H9 (cell line): ENCODE measurements around the gene GATAD2B. TPM values are rescaled to one million over a fixed set of nuclear protein-coding genes. Genes with fewer than 3 reads are reported as not detected.

Experiments
- DNase-seq: peaks from one replicate; pipeline ENCODE4 v3.0.0-alpha.2; 2017
- H2AFZ ChIP-seq: one replicate; pipeline ENCODE4 v1.6.1; 2013; ENCODE audit warnings: mild to moderate bottlenecking, low read length, control low read depth, moderate library complexity
- H2AK5ac ChIP-seq: 2 replicates; pipeline ENCODE4 v1.6.1; 2013; ENCODE audit warnings: low read length, control low read depth, mixed read lengths; ENCODE audit not compliant: insufficient read length
- H2BK120ac ChIP-seq: one replicate; pipeline ENCODE4 v1.6.1; 2013; ENCODE audit warnings: low read depth, mild to moderate bottlenecking, low read length, control low read depth, inconsistent platforms; ENCODE audit not compliant: poor library complexity, severe bottlenecking
- H2BK12ac ChIP-seq: 2 replicates; pipeline ENCODE4 v1.6.1; 2013; ENCODE audit warnings: low read length, control low read depth, mixed read lengths, low read depth; ENCODE audit not compliant: insufficient read length
- H2BK15ac ChIP-seq: 2 replicates; pipeline ENCODE4 v1.6.1; 2013; ENCODE audit warnings: low read depth, low read length, control low read depth
- H2BK20ac ChIP-seq: one replicate; pipeline ENCODE4 v1.6.1; 2013; ENCODE audit warnings: low read depth, mild to moderate bottlenecking, low read length, control low read depth, inconsistent platforms; ENCODE audit not compliant: poor library complexity, severe bottlenecking
- H2BK5ac ChIP-seq: 2 replicates; pipeline ENCODE4 v1.6.1; 2013; ENCODE audit warnings: low read length, control low read depth, mixed read lengths; ENCODE audit not compliant: insufficient read length
- H3K14ac ChIP-seq: 2 replicates; pipeline ENCODE4 v1.6.1; 2013; ENCODE audit warnings: low read length, control low read depth; ENCODE audit not compliant: insufficient read depth
- H3K18ac ChIP-seq: 2 replicates; pipeline ENCODE4 v1.6.1; 2013; ENCODE audit warnings: low read depth, mild to moderate bottlenecking, mixed read lengths, low read length, control low read depth; ENCODE audit not compliant: insufficient read length
- H3K23ac ChIP-seq: 2 replicates; pipeline ENCODE4 v1.6.1; 2013; ENCODE audit warnings: low read length, control low read depth, mixed read lengths, low read depth; ENCODE audit not compliant: insufficient read length
- H3K23me2 ChIP-seq: 2 replicates; pipeline ENCODE4 v1.6.1; 2013; ENCODE audit warnings: low read depth, mild to moderate bottlenecking, mixed read lengths, low read length, control low read depth; ENCODE audit not compliant: insufficient read length, poor library complexity, severe bottlenecking
- H3K27ac ChIP-seq: 2 replicates; pipeline ENCODE4 v1.5.1; 2013; ENCODE audit warnings: low read length, control low read depth, mixed read lengths, low read depth; ENCODE audit not compliant: insufficient read length
- H3K27me3 ChIP-seq: 2 replicates; pipeline ENCODE4 v1.6.1; 2013; ENCODE audit warnings: low read length, control low read depth, inconsistent platforms; ENCODE audit not compliant: insufficient read depth
- H3K4ac ChIP-seq: 2 replicates; pipeline ENCODE4 v1.6.1; 2013; ENCODE audit warnings: low read depth, mild to moderate bottlenecking, control low read depth, inconsistent platforms, low read length, moderate library complexity
- H3K4me1 ChIP-seq: 2 replicates; pipeline ENCODE4 v1.6.1; 2013; ENCODE audit warnings: low read length, control low read depth, inconsistent platforms; ENCODE audit not compliant: insufficient read depth
- H3K4me2 ChIP-seq: 2 replicates; pipeline ENCODE4 v1.6.1; 2013; ENCODE audit warnings: low read length, control low read depth, mixed read lengths; ENCODE audit not compliant: insufficient read length, insufficient read depth
- H3K56ac ChIP-seq: 2 replicates; pipeline ENCODE4 v1.6.1; 2013; ENCODE audit warnings: low read depth, mild to moderate bottlenecking, mixed read lengths, low read length, control low read depth; ENCODE audit not compliant: insufficient read length
- H3K79me1 ChIP-seq: 2 replicates; pipeline ENCODE4 v1.6.1; 2013; ENCODE audit warnings: low read depth, mild to moderate bottlenecking, moderate library complexity, low read length, control low read depth, inconsistent platforms; ENCODE audit not compliant: insufficient read depth, poor library complexity, severe bottlenecking
- H3K79me2 ChIP-seq: 2 replicates; pipeline ENCODE4 v1.6.1; 2013; ENCODE audit warnings: low read length, control low read depth, inconsistent platforms; ENCODE audit not compliant: insufficient read depth
- H3K9ac ChIP-seq: 2 replicates; pipeline ENCODE4 v1.6.1; 2013; ENCODE audit warnings: low read length, control low read depth, mixed read lengths; ENCODE audit not compliant: insufficient read length; ENCODE audit errors: extremely low read depth
- H3K9me3 ChIP-seq: one replicate; pipeline ENCODE4 v1.6.1; 2013; ENCODE audit warnings: low read depth, low read length, inconsistent platforms; ENCODE audit not compliant: control insufficient read depth
- H3T11ph ChIP-seq: one replicate; pipeline ENCODE4 v1.6.1; 2013; ENCODE audit warnings: mild to moderate bottlenecking, low read length, control low read depth, inconsistent platforms
- H4K20me1 ChIP-seq: one replicate; pipeline ENCODE4 v1.6.1; 2013; ENCODE audit not compliant: control insufficient read depth, insufficient read length, insufficient read depth
- H4K5ac ChIP-seq: 2 replicates; pipeline ENCODE4 v1.6.1; 2013; ENCODE audit warnings: low read depth, mild to moderate bottlenecking, mixed read lengths, low read length, control low read depth; ENCODE audit not compliant: insufficient read length
- H4K8ac ChIP-seq: replicated peaks from 2 replicates; pipeline ENCODE4 v1.6.1; 2013; ENCODE audit warnings: low read length, control low read depth, mixed read lengths, low read depth; ENCODE audit not compliant: insufficient read length
- H4K91ac ChIP-seq: 2 replicates; pipeline ENCODE4 v1.6.1; 2013; ENCODE audit warnings: low read depth, mild to moderate bottlenecking, moderate library complexity, mixed read lengths, low read length, control low read depth; ENCODE audit not compliant: insufficient read length
- H3K27ac Mint-ChIP-seq, 3 experiments: 2 replicates in 2 of 3; 3 replicates in 1 of 3; pipeline ENCODE4 v1.8.0; 2020 to 2021; ENCODE audit warnings: mixed read lengths in 3 of 3, mild to moderate bottlenecking in 1 of 3, moderate library complexity in 1 of 3
- H3K27me3 Mint-ChIP-seq: 2 replicates; pipeline ENCODE4 v1.8.0; 2021; ENCODE audit warnings: low read depth, mild to moderate bottlenecking, moderate library complexity, mixed read lengths
- H3K36me3 Mint-ChIP-seq, 3 experiments: 2 replicates in 2 of 3; 3 replicates in 1 of 3; pipeline ENCODE4 v1.8.0; 2020 to 2021; ENCODE audit warnings: low read depth in 3 of 3, mixed read lengths in 3 of 3; ENCODE audit not compliant: insufficient read depth in 1 of 3
- H3K4me1 Mint-ChIP-seq, 2 experiments: 2 replicates each; pipeline ENCODE4 v1.8.0; 2020; ENCODE audit warnings: mixed read lengths in 2 of 2
- H3K4me3 Mint-ChIP-seq, 2 experiments: 2 replicates in 1 of 2; 3 replicates in 1 of 2; pipeline ENCODE4 v1.8.0; 2020 to 2021; ENCODE audit warnings: mild to moderate bottlenecking in 2 of 2, mixed read lengths in 2 of 2, moderate library complexity in 1 of 2
- H3K9me3 Mint-ChIP-seq, 2 experiments: 2 replicates in 1 of 2; 3 replicates in 1 of 2; pipeline ENCODE4 v1.8.0; 2020; ENCODE audit warnings: mild to moderate bottlenecking in 2 of 2, mixed read lengths in 2 of 2, moderate library complexity in 1 of 2
- WGBS: extraction: QIAGEN DNeasy Blood & Tissue Kit; methylation state at CpG from one replicate; pipeline ENCODE4 v1.1.7; 2013; ENCODE audit warnings: missing lambda C conversion rate, low lambda C conversion rate, mixed read lengths; ENCODE audit not compliant: insufficient read length; ENCODE audit errors: extremely low coverage; 5-methylcytosine and 5-hydroxymethylcytosine counted together
- total RNA-seq: library from RNA; stranded (reverse); gene quantifications from 2 replicates; pipeline ENCODE4 v1.2.1, GENCODE V29; 2021
- TF ChIP-seq, protein P1 (sequence below): fragments of 200-600 bp; sonication (generic); conservative IDR thresholded peaks from 3 replicates; pipeline ENCODE4 v1.8.0; 2021; ENCODE audit warnings: antibody characterized with exemption, mild to moderate bottlenecking

GATAD2B gene
- total RNA-seq, 1 experiment from 2014 or later = 44.1 TPM

DNA sequence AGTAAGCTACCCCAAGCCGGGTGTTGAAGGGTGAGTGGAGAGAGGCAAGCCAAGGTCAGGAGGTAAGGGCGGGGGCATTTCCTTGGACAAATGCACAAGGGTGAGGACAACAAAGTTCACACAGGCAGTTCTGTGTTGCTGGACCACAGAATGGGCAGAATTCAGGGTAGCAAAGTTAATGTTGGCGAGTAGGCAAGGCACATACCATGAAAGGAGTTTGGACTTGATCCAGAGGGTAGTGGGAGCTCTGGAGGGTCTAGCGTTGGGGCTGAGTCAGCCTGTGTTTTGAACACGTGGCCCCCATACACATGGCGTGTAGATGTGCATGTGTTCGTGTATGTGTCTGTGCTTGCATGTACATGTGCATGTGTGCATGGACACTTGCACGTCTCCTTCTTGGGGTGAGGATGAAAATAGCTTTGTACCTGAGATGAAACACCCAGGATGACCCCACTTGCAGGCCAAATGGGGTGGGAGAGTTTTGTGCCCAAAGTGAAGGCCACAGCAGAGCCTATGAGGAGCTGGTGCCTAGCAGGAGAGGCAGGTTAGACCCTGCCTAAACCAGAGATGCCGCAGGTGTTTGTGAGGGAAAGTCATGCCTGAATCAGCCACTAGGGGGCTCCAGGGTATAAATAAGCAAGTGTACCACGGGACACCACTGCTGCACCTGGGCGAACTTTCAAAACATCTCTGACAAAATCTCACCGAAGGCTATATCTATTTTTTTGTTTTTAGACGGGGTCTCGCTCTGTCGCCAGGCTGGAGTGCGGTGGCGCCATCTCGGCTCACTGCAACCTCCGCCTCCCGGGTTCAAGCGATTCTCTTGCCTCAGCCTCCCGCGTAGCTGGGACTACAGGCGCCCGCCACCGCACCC, 125.7 kb downstream of the GATAD2B start:
- no peak overlapping the region for H2BK12ac ChIP-seq
- no peak overlapping the region for H4K8ac ChIP-seq
- Mint-ChIP-seq H3K36me3 (no peaks in the 10 kb centered on the region; a peak in 1 of 7 replicates), H3K9me3 (no peaks in the 10 kb centered on the region), H3K27me3 (peaks cover 4% of the 10 kb centered on the region), H3K27ac (peak overlapping the region in 2 of 3 experiments; percentile 53 to 56; a peak in 3 of 7 replicates), H3K4me3 (peak overlapping the region in 1 of 2 experiments; percentile 38; a peak in 1 of 5 replicates), H3K4me1 (peaks cover 35 to 46% of the 10 kb centered on the region in 2 experiments)
- H3K23ac ChIP-seq = no peak overlapping the region
- no CpG with 5 or more reads among the region's 26 CpGs for whole genome bisulfite sequencing
- H3K9me3 ChIP-seq = no peaks in the 10 kb centered on the region
- H3K56ac ChIP-seq = no peak overlapping the region
- H4K91ac ChIP-seq = no peak overlapping the region
- no peak overlapping the region for H3K4ac ChIP-seq
- no peak overlapping the region for H2BK120ac ChIP-seq
- no peaks in the 10 kb centered on the region for H3K4me1 ChIP-seq
- H3K27me3 ChIP-seq = no peaks in the 10 kb centered on the region
- no peak overlapping the region for H2BK20ac ChIP-seq
- H3K14ac ChIP-seq = no peak overlapping the region
- H3K79me2 ChIP-seq = no peaks in the 10 kb centered on the region
- H3K18ac ChIP-seq = no peak overlapping the region
- no peak overlapping the region for H3T11ph ChIP-seq
- H4K5ac ChIP-seq = no peak overlapping the region
- TF ChIP-seq, protein P1, sequence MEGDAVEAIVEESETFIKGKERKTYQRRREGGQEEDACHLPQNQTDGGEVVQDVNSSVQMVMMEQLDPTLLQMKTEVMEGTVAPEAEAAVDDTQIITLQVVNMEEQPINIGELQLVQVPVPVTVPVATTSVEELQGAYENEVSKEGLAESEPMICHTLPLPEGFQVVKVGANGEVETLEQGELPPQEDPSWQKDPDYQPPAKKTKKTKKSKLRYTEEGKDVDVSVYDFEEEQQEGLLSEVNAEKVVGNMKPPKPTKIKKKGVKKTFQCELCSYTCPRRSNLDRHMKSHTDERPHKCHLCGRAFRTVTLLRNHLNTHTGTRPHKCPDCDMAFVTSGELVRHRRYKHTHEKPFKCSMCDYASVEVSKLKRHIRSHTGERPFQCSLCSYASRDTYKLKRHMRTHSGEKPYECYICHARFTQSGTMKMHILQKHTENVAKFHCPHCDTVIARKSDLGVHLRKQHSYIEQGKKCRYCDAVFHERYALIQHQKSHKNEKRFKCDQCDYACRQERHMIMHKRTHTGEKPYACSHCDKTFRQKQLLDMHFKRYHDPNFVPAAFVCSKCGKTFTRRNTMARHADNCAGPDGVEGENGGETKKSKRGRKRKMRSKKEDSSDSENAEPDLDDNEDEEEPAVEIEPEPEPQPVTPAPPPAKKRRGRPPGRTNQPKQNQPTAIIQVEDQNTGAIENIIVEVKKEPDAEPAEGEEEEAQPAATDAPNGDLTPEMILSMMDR = peak; percentile 94
- no peak overlapping the region for H2BK5ac ChIP-seq
- H3K23me2 ChIP-seq = no peaks in the 10 kb centered on the region
- H3K9ac ChIP-seq = no peak overlapping the region
- H3K4me2 ChIP-seq = no peak overlapping the region
- H2AK5ac ChIP-seq = no peak overlapping the region
- no peaks in the 10 kb centered on the region for H3K79me1 ChIP-seq
- H3K27ac ChIP-seq = no peak overlapping the region
- no peak overlapping the region for H2BK15ac ChIP-seq
- peak; percentile 84 for DNase-seq
- H4K20me1 ChIP-seq = no peaks in the 10 kb centered on the region
- no peak overlapping the region for H2AFZ ChIP-seq
